Activated T-cell treated with anti-CD3 and anti-CD28 coated beads, Interleukin-2, amount 50 U/mL, for 48 hours (primary cell): ENCODE results near the gene CMSS1.

ENCODE experiments used
- DNase-seq, 2 experiments: peaks; one replicate each; pipeline ENCODE4 v3.0.0-alpha.2; 2020

CMSS1 gene

DNA sequence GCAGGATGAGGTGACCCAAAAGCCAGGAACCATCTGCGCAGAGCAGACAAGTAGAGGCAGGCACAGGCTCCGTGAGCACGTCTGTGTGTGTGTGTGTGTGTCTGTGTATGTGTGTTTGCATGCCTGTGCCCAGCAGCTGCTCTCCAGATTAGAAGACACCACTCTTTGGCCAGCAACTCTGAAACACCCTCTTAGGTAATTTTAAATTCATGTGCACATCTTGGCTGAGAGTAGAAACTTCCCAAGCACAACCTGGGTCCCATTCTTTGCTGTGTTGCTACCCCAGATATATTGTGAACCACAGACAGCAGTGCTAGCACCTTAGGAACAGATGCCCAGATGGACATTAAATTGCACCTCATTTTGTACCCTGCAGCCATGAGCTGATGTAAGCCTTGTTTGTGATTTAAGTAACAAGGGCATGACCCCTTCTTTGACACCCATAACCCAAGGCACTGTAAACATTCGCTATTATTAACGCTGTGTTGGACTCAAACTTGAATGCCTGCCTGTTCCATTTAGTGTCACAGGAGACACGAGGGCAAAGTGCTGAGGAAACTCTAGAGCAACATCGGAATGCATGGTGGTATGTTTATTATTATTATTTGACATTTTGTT lies 296.9 kb downstream of the CMSS1 start, which contains the start of gene FILIP1L:
TSS of gene FILIP1L (minus strand) at position 89 of the 618 bp plus-strand sequence.
- no peak for DNase-seq

DNA sequence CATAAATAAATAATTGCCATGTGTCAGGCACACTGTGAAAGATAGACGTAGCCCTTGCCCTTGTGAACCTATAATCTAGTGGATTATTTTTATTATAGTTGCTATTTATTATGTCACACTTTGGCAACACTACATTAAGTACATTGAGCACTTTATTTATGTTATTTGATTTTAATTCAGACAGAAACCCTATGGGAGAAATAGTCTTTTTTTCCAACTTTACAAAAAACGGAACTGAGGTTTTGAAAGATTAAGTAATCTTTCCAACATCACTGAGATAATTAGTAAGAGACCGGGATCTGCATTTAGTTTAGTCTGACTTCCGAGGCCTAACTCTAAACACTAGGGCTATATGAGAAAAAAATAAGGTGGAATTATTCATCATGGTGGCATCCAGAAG lies 299.4 kb downstream of the CMSS1 start:
- no peak for DNase-seq

DNA sequence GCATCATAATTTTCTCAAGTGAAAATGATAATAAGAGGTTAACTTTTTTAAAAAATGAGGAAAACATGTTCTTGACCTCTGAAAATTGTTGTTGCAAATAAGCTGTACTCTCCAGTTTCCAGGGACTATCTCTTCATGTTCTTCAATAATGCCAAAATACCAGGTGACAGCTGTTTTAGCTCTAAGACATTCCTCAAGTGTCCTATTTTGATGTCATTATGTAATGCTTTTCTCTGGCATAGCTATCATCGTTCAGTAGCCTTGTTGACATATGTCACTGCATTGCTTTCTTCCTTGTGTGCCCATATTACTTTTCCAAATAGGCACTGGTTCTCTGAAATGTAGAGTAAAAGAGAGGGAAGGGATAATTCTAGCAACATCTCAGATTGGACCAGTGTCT lies 302.4 kb downstream of the CMSS1 start:
- no peak for DNase-seq

DNA sequence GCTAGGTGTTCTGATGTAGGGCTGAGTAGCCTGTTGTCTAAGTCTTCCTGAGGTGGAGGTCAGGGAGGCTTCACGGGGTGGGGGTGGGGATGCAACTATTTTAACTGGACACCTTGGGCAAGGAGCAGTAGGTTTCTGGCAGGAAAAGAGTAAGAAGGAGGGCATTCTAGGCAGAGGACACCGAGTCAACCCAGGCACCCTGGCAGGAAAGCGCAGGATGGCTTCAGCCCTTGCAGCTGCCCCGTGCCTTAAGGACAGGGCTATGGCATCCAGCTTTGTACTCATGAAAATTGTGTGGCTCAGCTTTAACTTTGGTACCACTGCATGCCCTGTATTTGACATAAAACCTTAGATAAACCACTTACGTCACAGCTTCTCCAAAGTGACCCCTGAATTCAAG lies 303.0 kb downstream of the CMSS1 start:
- DNase-seq, result no peak

DNA sequence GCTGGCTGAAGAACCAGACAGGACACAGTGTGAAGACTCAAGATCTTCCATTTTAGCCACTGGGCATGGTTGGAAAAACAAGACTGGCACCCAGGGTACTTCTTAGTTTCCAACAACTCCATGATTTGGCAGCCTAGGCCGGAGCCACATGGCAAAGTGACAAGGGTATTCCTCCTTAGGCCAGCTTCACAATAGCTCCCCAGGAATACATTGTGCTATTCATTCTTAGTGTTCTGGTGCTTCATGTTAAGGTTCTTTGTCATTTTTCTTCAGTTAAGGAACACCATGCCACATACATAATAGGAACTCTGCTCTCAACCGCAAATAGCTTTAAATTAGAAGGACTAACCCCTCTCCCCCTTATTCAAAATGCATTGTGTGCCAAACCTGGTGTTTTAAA lies 304.7 kb downstream of the CMSS1 start:
- no peak for DNase-seq

DNA sequence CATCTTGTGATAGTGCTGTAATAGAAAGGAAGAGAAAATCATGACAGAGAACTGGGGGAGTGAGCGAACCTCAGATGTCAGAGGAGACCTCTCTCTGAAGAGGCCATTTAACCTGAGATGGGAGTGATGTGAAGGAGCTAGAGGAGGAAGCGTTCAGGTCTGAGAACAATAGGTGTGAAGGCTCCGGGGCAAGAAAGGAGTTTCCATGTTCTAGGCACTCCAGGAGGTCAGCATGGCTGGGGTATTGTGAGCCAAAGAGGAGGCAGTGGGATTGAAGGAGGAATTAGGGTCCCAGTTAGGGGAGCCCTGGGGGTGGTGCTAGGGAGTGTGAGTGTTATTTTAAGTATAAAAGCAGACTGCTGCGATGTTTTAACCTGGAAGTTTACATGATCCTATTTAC lies 305.4 kb downstream of the CMSS1 start:
- no peak for DNase-seq

DNA sequence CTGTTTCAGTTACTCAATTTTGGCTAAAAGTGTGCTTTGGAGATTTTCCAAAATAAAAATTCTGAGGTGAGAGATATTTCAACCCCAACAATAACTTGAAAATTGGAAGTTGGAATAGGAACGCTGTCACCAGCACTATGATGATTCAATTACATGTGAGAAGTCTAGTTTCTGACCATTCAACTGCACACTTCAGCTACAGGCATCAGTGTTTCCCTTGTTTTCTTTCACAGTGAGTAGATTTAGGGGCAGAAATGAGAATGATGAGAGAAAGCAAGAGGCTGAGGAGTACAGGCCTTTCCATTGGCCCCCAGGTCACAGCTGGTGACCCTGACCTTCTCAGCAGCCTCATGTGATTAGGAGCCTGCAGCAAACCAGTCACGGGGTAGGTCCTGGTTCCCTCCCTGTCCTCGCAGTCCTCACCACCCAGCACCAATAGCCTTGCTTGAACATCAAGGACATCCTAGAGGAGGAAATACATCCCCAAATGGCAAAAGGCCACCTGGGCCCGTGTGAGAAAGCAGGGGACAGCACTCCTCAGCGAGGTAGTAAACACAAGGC lies 306.6 kb downstream of the CMSS1 start:
- DNase-seq, result no peak

DNA sequence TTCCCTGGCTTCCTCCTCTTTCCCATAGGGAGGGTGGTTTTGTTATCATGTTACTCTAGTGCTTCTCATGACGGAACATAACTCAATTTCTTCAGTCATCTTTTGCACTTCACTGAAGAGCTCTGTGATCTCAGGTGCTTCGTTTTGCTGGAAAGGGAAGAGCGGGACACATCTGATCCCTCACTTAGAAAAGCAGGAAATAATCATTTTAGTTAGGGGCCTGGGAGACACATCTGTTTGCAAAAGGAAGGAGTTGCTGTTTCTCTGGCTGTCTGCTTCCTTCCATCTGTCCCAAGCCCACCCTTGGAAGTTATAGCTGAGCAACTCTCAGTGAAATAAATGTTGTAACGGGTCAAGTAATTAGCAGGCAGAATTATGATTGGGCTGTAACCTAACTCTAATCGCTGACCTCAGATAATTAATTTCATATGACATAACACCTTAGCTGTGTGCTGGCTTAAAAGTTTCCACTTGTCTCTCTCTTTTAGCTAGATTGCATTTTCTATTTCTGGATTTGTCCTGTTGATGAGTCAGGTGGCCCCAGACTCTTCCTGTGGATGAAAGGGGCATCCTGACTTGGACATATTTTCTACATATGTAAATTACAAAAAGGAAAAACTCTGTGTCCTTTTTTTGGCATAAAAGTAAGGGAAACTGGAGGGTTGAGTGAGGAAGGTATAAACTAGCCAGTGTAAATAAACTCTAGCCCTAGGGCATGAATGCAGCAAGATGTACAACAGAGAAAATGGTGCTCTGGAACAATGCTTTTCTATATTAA lies 307.7 kb downstream of the CMSS1 start:
- no peak for DNase-seq

DNA sequence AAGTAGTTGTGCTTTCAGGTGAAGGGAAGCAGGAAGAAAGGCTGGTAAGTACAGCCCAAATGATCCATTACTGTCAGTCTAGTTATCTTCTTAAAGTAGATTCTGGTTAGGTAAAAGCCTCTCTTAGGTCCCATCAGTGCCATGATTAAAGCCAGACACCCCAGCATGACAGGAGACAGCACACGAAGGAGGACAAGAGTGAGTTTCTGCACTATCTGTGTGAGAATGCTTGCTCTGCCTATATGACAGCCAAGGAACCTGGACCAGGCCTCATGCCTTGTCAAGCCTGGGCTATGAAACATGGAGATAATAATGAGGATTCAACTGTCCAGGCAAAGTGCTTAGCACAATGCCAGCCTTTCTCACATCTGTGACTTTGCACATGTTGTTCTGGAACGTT lies 310.1 kb downstream of the CMSS1 start:
- no peak for DNase-seq

DNA sequence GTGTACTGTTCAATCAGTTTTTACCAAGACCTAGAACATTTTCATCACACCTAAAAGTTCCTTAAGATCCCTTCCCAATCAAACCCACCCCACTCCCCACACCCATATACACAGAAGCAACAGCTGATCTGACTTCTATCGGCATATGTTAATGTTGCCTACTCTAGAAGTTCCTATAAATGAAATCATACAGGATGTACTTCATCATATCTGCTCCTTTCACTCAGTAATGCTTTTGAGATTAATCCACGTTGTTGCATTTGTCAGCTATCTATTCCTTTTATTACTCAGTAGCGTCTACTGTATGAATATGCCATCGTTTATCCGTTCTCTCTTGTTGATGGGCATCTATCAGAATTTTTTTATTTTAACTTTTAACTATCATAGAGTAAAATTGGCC lies 310.9 kb downstream of the CMSS1 start:
- DNase-seq, result no peak

DNA sequence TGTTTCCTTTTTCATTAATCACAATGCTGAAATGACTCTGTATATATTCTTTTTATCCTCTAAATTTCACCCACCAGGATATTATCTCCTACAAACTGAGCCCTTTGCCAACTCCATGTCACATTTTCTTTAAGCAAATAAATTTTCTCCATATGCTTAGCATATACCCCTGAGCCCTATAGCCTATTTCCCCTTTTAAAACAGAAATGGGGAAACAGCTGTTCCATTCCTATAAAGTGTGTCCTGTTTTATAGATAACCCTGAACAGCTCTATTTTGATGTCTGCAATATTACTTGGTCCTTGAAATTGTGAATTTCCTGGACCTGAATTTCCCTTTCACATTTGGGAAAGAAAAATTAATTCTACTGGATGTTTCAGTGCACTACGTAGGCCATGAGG lies 312.3 kb downstream of the CMSS1 start:
- DNase-seq, result no peak

DNA sequence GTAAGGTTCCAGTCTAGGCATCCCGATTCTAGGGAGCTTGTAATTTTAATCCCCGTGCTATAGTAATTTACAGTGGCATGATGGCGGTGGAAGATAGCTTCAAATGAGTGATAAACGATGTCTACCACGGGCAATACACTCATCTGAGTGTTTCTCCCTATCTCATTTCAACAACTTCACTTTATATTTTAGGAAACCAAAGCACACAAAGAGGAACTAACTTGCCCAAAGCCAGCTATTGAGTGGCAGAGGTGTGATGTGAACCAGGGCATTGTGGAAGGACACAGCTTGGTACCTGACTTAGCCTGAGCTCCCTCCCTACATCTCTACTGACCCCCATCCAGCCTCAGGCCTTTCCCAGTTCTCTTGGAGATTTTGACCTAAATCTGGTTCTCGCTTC lies 313.6 kb downstream of the CMSS1 start:
- no peak for DNase-seq

DNA sequence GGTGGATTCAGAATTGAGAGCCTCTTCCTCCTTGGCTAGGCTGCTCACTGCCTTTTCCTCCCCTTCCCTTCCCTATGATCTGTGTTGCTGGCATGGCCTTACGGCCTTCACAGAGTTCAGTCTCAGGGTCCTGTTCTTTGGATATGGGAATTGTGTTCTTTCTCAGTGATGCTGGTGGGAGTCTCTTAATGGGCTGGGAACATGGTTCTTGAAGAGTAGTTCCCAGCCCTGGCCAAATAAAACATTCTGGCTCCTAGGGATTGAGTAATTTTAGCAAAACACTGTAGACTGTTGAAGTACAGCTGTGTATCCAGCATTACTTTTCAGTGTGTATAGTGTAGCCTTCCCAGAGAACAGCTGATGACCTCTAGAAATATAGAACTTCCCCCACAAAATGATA lies 319.3 kb downstream of the CMSS1 start:
- DNase-seq, result no peak

DNA sequence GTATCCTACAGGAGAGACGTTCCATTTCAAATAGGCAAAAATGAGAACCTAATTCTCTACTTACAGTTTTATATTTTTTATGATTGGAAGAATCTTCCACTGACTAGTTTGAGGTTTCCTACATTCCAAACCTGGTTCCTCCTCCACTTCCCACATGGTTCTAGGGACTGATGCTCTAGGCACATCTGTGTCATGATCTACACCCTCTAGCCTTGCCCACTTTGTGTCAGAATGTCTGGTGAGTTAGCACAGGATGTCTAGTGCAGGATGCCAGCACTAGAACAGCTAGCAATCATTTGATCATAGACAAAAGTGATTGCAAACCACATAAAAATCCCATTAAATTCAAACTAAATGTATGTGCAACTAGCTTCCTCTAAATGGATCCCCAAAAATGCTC lies 323.3 kb downstream of the CMSS1 start:
- no peak for DNase-seq

DNA sequence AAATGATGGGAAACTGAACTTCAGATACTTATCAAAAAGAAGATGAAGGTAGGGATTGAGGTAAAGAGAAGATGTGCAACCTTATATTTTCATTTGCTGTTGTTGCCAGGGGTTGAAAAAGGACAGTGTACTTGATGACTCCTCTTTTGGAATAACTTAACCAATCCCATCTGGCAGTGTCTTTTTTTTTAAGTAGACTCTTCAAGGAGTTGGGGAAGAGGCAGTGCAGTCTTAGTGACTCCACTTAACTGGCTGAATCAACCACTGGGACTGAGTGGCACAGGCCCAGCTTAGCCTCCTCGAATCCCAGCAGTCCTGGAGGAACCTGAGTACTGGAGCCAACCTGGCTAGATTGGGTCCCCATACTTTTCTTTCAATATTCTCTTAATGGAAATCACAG lies 323.9 kb downstream of the CMSS1 start:
- no peak for DNase-seq

DNA sequence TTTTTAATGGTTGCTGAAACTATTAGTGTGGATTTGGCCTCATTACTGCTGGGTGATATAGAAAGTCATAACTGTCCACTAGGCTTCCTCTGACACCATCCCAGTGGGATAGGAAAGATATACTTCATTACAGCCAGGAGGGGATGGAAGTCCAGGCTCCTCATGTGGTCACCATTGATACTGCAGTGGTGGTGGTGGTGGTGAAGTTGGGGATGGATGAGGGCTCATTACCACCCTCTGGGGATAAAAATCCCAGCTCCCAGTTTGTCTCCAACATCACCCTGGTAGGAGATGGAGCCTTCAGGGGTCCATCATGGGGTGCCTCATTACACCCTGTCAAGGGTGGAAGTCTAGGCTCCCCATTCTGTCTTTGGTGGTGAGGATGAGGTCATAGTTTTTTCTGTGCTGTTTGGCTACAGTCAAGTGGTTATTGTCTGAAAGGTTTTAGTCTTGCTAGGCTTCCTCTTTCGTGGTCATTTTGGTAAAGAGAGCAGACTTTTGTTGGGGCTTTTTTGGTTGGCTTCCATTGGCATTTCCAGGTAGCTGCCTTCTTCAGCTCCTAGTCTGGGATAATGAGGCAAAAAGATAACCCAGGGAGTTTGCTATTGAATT lies 326.7 kb downstream of the CMSS1 start:
- DNase-seq, result no peak

DNA sequence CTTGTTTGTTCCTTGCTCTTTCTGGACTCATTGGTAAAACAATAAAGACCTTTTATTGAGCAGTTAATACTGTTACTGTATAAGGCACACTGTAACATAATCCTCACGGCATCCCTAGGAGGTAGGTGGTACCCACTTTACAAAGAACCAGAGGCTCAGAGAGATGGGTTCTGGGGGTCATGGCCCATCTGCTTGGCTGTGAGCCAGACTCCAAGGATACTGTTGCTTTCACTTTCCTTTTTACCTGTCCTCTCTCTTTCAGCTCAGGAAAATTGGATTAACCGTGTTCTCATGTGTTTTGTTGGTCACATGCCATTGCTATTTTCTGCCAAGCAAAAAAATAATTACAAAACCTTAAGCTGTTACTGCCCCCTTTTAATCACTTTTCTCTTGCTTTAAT lies 331.5 kb downstream of the CMSS1 start:
- no peak for DNase-seq

DNA sequence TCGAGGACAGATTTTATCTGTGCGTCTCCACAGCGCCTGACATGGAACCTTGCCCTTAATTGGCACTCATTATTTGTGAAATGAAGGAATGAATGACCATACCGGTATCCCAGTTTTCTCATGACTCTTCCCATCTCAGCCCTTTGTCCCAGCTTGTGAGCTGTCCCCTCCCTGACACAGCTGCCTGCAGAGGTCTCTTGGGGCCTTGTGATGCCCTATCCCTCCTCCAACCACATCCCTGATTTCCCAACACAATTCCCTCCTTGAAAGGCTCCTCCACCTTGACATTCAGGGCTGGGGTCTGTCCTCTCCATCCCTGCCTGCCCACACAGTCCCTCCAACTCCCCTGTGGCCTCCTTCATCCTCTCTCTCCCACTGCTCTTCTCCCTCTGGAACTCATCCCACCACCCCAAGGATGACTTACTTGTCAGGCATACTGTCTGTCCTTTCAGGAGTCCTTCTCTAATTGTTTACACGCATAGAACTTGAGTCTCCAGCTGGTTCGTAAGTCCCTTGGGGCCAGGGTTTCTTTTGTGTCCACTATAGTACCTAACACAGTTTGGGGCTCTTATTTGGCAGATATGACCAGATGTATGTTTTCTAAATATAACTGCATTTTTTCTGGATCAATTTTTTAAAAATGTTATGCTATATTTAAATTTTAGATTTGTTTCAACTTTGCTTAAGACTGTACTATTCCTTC lies 332.2 kb downstream of the CMSS1 start:
- DNase-seq, result no peak

DNA sequence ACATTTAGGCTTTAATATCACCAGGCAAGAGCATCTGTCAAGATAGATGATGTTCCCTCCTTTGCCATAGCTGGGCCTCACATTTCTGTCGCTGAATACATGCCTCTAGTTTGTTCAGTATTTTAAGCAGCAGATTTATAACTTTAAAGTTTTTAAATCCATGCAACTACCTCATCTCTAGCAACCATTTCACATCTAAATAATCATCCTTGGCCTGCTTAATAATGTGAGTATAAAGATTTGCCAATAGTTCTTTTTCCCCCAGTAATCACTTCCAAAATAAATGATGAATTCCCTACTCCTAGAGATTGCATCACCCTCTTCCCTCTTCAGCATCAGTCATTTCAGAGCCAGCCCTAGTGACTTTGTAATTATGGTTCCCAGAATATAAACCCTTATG lies 332.8 kb downstream of the CMSS1 start:
- no peak for DNase-seq

DNA sequence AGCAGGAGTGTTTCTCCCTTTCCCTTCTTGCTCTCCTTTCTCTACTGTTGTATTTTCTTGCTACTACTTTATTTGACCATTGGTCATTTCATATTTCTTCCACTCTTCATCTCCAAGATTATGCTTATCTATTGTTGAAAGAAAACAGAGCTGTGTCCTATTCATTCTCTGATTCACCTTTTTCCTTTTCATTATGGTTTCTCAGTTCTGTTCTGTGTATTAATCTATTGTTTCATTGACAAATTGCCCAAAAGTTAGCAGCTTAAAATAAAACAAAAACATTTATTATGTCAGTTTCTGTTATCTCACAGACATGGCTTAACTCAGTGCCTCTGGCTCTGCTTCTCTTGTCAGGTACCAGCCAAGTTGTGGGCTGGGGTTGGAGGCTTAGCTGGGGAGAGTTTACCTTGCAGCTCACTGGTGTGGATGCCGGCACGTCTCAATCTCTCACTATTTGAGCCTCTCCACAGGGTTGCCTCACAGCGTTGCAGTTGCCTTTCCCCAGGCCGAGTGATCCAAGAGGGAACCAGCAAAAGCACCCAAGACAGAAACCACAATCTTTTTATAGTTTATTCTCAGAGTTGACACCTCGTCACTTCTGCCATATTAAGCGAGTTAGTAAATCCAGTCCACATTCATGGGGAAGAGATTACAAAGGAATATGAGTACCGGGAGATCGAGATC lies 333.5 kb downstream of the CMSS1 start:
- DNase-seq, result no peak

DNA sequence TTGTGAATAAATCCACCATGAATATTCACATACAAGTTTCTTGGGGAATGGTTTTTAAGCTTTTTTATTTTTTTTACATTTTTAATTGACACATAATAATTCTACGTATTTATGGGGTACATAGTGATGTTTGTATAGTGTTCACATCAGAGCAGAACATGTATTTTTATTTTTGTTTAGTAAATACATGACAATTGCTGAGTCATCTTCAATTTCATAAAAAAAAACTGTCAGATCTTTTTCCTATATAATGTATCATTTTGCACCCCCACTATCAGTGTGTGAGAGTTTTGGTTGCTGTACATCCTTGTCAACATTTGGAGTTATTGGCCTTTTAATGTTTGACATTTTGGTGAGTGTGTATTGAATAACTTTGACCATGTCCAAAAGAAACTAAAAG lies 336.5 kb downstream of the CMSS1 start:
- no peak for DNase-seq

DNA sequence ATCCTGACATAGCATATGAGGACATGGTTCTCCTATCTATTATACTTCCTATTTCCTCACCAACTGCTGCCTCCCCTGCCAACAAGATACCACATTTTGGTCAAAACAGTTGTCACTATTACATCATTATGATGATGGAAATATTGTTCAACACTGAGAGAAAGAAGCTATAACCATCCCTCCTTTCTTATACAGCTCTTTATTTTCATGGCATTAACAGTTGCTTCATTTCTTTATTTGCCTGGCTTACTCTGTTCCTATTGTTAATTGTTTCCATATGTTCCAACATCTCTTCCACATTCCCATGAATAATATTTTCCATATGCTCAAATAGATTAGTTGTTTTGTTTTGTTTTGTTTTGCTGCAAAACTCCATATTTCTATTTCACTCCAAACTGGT lies 337.5 kb downstream of the CMSS1 start:
- no peak for DNase-seq

DNA sequence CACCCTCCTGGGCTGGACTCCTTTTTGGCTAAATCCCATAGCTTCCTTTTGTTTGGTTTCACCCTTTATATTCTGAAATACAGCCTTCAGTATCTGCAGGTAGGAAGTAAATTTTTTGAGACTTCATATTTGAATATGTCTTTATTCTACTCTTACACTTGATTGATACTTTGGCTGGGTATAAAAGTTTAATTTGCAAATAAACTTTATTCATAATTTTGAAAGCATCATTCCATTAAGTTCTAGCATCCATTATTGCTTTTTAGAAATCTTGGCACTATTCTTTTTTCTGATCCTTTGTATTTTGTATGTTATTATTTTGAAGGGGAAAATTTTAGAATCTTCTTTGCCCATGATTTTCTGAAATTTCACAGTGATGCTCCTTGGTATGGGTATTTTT lies 337.9 kb downstream of the CMSS1 start:
- DNase-seq, result no peak
